Caco-2 (cell line): ENCODE measurements around the gene HNMT. TPM values are rescaled to one million over a fixed set of nuclear protein-coding genes. Genes with fewer than 3 reads are reported as not detected.

Experiments used
- BruUV-seq: library from RNA; stranded (reverse); fragments of 400-500 nt; replicated peaks from 2 replicates; lab custom pipeline; 2021; lab: Mats Ljungman, UMichigan
- CTCF ChIA-PET: fragments of 300-600 bp; sonication (Branson Sonifier 250); formaldehyde crosslinking; loops from one replicate; lab custom pipeline; 2022; ENCODE audit warnings: antibody characterized with exemption; lab: Charles Lee
- POLR2A ChIA-PET: fragments of 300-600 bp; sonication (Branson Sonifier 250); formaldehyde crosslinking; loops from one replicate; lab custom pipeline; 2022; ENCODE audit warnings: antibody characterized with exemption; lab: Charles Lee
- DNase-seq, 2 experiments: peaks; one replicate each; pipeline versions ENCODE4 v3.0.0 to v3.0.0-alpha.2; 2020 to 2022
- H3K27me3 ChIP-seq: replicated peaks from 2 replicates; pipeline ENCODE4 v1.6.0; 2011; ENCODE audit warnings: low read length; ENCODE audit not compliant: control insufficient read depth, insufficient read depth
- H3K36me3 ChIP-seq: 2 replicates; pipeline ENCODE4 v1.5.1; 2011; ENCODE audit warnings: low read length; ENCODE audit not compliant: control insufficient read depth, insufficient read depth
- H3K4me1 ChIP-seq: fragments of 250-450 bp; sonication (Bioruptor Pico); 2 replicates; pipeline ENCODE4 v1.5.1; 2020; ENCODE audit warnings: mild to moderate bottlenecking
- H3K4me3 ChIP-seq: 2 replicates; pipeline ENCODE4 v1.5.1; 2011; ENCODE audit warnings: low read depth, mild to moderate bottlenecking, control low read depth, low read length
- H3K9me3 ChIP-seq: fragments of 250-450 bp; sonication (Bioruptor Pico); 2 replicates; pipeline ENCODE4 v1.5.1; 2020; ENCODE audit warnings: mild to moderate bottlenecking, moderate library complexity
- H3K27ac Mint-ChIP-seq: one replicate; pipeline ENCODE4 v1.8.0; 2022; ENCODE audit warnings: mixed read lengths; ENCODE audit not compliant: unreplicated experiment
- H3K27me3 Mint-ChIP-seq: one replicate; pipeline ENCODE4 v1.8.0; 2022; ENCODE audit warnings: mixed read lengths; ENCODE audit not compliant: insufficient read depth, unreplicated experiment
- H3K36me3 Mint-ChIP-seq: one replicate; pipeline ENCODE4 v1.8.0; 2022; ENCODE audit warnings: mild to moderate bottlenecking, mixed read lengths; ENCODE audit not compliant: insufficient read depth, unreplicated experiment
- H3K4me1 Mint-ChIP-seq: one replicate; pipeline ENCODE4 v1.8.0; 2022; ENCODE audit warnings: low read depth, mixed read lengths; ENCODE audit not compliant: unreplicated experiment
- H3K4me3 Mint-ChIP-seq: one replicate; pipeline ENCODE4 v1.8.0; 2022; ENCODE audit warnings: mild to moderate bottlenecking, moderate library complexity, mixed read lengths; ENCODE audit not compliant: unreplicated experiment
- H3K9me3 Mint-ChIP-seq: one replicate; pipeline ENCODE4 v1.8.0; 2022; ENCODE audit warnings: mixed read lengths; ENCODE audit not compliant: unreplicated experiment
- intact Hi-C: fragments of 100-400 bp; cut with micrococcal nuclease; formaldehyde crosslinking; loops from one replicate; pipeline ENCODE4 v1.10.0; 2022; ENCODE audit not compliant: unreplicated experiment
- total RNA-seq: library from RNA; stranded (reverse); gene quantifications from 2 replicates; pipeline ENCODE4 v1.2.3, GENCODE V29; 2022
- TF ChIP-seq, protein P1 (sequence below), 2 experiments: fragments of 200-600 bp in 1 of 2; IDR thresholded peaks; 1 replicate in 1 of 2; 2 replicates in 1 of 2; pipeline versions ENCODE4 v1.5.1 to v1.8.0; 2011 to 2022; ENCODE audit warnings: antibody characterized with exemption in 1 of 2, control low read depth in 1 of 2, inconsistent platforms in 1 of 2, low read depth in 1 of 2, low read length in 1 of 2, mild to moderate bottlenecking in 1 of 2, moderate library complexity in 1 of 2; ENCODE audit not compliant: insufficient read depth in 1 of 2, severe bottlenecking in 1 of 2, unreplicated experiment in 1 of 2

HNMT gene
- total RNA-seq, 1 experiment from 2014 or later = 42.8 TPM

DNA sequence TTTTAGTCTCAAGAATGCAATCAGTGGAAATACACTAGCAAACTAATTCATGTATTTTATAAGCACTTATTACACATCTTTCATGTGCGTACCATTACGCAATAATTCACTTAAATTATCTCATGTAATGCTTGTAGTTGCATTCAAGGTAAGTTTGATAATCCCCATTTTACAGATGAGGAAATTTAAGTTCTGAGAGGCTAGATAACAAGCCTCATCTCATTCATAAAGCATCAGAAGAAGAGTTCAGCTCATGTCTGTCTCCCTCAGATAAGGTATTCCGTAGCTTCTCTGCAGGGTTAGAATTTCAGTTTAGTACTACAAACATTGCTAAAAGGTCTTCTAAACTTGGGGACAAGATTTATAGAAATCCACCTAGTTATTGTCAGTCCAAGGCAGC is 47.8 kb downstream of the HNMT start:
- Histone ChIP-seq H3K9me3 (no peaks in the 10 kb centered on the region), H3K4me3 (no peak overlapping the region), H3K4me1 (no peaks in the 10 kb centered on the region), H3K36me3 (no peaks in the 10 kb centered on the region), H3K27me3 (no peaks in the 10 kb centered on the region)
- POLR2A ChIA-PET = no interaction called here
- Mint-ChIP-seq H3K9me3 (peaks cover 6% of the 10 kb centered on the region), H3K27me3 (no peaks in the 10 kb centered on the region), H3K27ac (no peak overlapping the region), H3K36me3 (peaks cover 9% of the 10 kb centered on the region), H3K4me3 (no peak overlapping the region), H3K4me1 (no peaks in the 10 kb centered on the region)
- intact Hi-C loops = loop anchor here (1.0 kb wide), 1 partner anchor 24 kb away; no protein-coding TSS in a partner anchor
- BruUV-seq = no TSS peak
- no peak for DNase-seq
- CTCF ChIA-PET = no interaction called here
- TF ChIP-seq, protein P1, sequence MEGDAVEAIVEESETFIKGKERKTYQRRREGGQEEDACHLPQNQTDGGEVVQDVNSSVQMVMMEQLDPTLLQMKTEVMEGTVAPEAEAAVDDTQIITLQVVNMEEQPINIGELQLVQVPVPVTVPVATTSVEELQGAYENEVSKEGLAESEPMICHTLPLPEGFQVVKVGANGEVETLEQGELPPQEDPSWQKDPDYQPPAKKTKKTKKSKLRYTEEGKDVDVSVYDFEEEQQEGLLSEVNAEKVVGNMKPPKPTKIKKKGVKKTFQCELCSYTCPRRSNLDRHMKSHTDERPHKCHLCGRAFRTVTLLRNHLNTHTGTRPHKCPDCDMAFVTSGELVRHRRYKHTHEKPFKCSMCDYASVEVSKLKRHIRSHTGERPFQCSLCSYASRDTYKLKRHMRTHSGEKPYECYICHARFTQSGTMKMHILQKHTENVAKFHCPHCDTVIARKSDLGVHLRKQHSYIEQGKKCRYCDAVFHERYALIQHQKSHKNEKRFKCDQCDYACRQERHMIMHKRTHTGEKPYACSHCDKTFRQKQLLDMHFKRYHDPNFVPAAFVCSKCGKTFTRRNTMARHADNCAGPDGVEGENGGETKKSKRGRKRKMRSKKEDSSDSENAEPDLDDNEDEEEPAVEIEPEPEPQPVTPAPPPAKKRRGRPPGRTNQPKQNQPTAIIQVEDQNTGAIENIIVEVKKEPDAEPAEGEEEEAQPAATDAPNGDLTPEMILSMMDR (IDR thresholded peaks at IDR 0.05; ENCODE audit: insufficient read depth in 1 of 2, low read depth in 1 of 2, low read length in 1 of 2, severe bottlenecking in 1 of 2, unreplicated experiment in 1 of 2) = no peak

DNA sequence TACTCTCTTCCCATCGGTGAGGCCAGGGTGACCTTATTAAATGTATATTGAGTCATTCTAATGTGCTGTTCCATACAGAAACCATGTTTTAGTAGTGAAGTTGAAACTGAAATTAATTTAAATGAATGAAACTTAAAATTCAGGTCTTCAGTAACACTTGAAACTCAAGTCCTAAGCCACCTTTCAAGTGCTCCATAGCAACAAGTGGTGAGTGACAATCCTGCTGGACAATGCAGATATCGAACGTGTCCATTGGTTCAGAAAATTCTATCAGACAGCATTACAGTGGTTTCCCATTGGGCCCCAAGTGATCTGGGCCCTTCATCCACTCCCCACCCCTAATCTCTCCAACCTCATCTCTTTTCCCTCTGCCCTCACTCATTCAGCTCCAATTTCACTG is 48.7 kb downstream of the HNMT start:
- Mint-ChIP-seq H3K4me3 (no peak overlapping the region), H3K9me3 (peaks cover 3% of the 10 kb centered on the region), H3K4me1 (no peaks in the 10 kb centered on the region), H3K36me3 (peaks cover 4% of the 10 kb centered on the region), H3K27ac (no peak overlapping the region), H3K27me3 (no peaks in the 10 kb centered on the region)
- no peaks in the 10 kb centered on the region for H3K27me3 ChIP-seq
- TF ChIP-seq, protein P1 (IDR thresholded peaks at IDR 0.05; ENCODE audit: insufficient read depth in 1 of 2, low read depth in 1 of 2, low read length in 1 of 2, severe bottlenecking in 1 of 2, unreplicated experiment in 1 of 2) = no peak
- H3K9me3 ChIP-seq = no peaks in the 10 kb centered on the region
- no peak overlapping the region for H3K4me3 ChIP-seq
- DNase-seq = no peak
- no TSS peak for BruUV-seq
- no peaks in the 10 kb centered on the region for H3K4me1 ChIP-seq
- intact Hi-C loops = loop anchor here (1.0 kb wide), 1 partner anchor 23 kb away; no protein-coding TSS in a partner anchor
- ChIA-PET CTCF (no interaction called here), POLR2A (no interaction called here)
- no peaks in the 10 kb centered on the region for H3K36me3 ChIP-seq

DNA sequence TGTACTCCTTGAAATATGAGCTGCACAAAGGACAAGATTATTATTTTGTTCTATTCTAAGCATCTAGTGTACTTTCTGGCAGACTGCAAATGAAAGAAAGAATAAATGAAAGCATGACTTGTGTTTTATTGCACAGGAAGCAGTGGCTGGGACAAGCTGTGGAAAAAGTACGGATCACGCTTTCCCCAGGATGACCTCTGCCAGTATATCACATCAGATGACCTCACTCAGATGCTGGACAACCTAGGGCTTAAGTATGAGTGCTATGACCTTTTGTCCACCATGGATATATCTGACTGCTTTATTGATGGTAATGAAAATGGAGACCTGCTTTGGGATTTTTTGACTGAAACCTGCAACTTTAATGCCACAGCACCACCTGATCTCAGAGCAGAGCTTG is 49.4 kb downstream of the HNMT start:
- no peaks in the 10 kb centered on the region for H3K27me3 Mint-ChIP-seq

More for the DNA sequence above, 49.4 kb downstream of the HNMT start:
- H3K9me3 ChIP-seq = no peaks in the 10 kb centered on the region
- H3K4me3 ChIP-seq = no peak overlapping the region
- no peaks in the 10 kb centered on the region for H3K4me1 Mint-ChIP-seq
- TF ChIP-seq, protein P1 (IDR thresholded peaks at IDR 0.05; ENCODE audit: insufficient read depth in 1 of 2, low read depth in 1 of 2, low read length in 1 of 2, severe bottlenecking in 1 of 2, unreplicated experiment in 1 of 2) = no peak
- H3K27ac Mint-ChIP-seq = no peak overlapping the region
- no peak overlapping the region for H3K4me3 Mint-ChIP-seq
- no peaks in the 10 kb centered on the region for H3K36me3 ChIP-seq
- no peaks in the 10 kb centered on the region for H3K9me3 Mint-ChIP-seq
- no peaks in the 10 kb centered on the region for H3K27me3 ChIP-seq
- ChIA-PET CTCF (no interaction called here), POLR2A (no interaction called here)
- DNase-seq = no peak
- intact Hi-C loops = no loop called here
- no peaks in the 10 kb centered on the region for H3K36me3 Mint-ChIP-seq
- BruUV-seq = no TSS peak
- H3K4me1 ChIP-seq = no peaks in the 10 kb centered on the region
